ENCODE data around the gene NOBOX. TPM values are rescaled to one million over a fixed set of nuclear protein-coding genes. Genes with fewer than 3 reads are reported as not detected.

The NOBOX gene
- not detected in 2 replicates for total RNA-seq

DNA sequence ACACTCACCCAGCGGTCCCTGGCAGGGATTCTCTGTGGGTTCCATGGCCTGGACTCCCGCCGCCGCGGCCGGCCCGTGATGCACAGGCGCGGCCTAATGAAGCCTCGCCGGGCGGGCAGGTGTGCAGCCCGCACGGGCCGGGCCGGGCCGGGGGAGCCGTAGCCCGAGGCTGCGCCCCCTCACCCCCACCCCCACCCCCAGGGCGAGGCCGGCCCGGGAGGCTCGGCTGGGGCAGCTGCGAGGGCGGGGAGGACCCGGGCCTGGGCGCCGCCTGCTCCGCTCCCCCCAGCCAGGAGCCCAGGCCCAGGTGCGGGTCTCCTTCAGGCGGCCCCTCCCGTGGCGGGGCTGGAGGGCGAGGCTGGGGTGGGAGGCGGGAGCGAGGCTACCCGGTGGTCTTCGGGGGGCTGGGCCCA is at the start of gene NOBOX:
TSS of gene NOBOX (minus strand) at position 45 of the 413 bp plus-strand sequence.

DNA sequence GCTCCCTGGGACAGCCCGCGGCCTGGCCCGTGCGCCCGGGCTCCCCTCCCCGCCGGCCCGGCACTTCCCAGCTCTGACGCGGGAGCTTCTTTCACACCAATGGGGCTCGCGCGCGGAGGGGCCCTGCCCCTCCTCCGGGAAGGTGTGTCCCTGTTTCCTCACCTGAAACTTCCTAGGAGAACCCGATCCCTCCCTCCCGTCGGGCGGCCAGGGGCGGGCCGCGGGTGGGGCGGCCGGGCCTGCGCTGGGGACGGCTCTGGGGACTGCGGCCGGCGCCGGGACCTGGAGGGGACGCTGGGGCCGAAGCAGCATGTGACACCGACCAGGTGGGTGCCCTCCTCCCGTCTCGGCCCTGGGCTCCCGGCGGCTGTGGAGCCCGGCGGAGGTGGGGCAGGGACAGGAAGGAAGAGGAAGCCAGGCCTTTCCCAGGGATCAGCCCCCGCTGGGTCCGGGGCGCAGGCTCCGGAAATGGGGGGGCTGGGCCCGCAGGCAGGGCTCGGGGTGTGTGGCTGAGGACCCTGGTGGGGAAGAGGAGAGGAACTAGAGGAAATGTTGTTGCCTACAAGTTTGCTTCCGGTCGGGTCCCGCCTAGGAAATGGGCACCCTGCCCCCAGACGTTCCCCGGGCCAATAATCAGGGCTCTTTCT is 48.2 kb downstream of the NOBOX start, which contains the start of gene ARHGEF5:
TSS of gene ARHGEF5 (plus strand) at position 227 of the 647 bp plus-strand sequence. CDS start 7,268 bp downstream, outside the sequence.

Other genes starting within 250 kb of the NOBOX start
- 0.09 TPM in 1 of 2 replicates, not detected in the other for gene CTAGE4, start 220.2 kb downstream of the NOBOX start, total RNA-seq
- under 0.01 and 0.43 TPM in 2 replicates for gene ARHGEF35, start 207.9 kb downstream of the NOBOX start, total RNA-seq
- not detected in 2 replicates for gene OR2A42, start 164.1 kb downstream of the NOBOX start, total RNA-seq
- gene OR2A7, start 138.9 kb downstream of the NOBOX start, total RNA-seq: not detected in 2 replicates
- gene CTAGE8, start 134.4 kb downstream of the NOBOX start, total RNA-seq: not detected in 2 replicates
- gene OR2A1, start 91.3 kb downstream of the NOBOX start, total RNA-seq: under 0.01 TPM in 1 of 2 replicates, not detected in the other
- 0.11 and 0.34 TPM in 2 replicates for gene ARHGEF5, start 48.3 kb downstream of the NOBOX start, total RNA-seq

All from dermis lymphatic vessel endothelial cell (primary cell).